ENCODE measurements around the gene HAUS6.
"Not testable (repeated sequence)": the region's sequence is repeated elsewhere in the genome, so short reads cannot be mapped to it uniquely, and the experiment has no call there.

Gene HAUS6

DNA sequence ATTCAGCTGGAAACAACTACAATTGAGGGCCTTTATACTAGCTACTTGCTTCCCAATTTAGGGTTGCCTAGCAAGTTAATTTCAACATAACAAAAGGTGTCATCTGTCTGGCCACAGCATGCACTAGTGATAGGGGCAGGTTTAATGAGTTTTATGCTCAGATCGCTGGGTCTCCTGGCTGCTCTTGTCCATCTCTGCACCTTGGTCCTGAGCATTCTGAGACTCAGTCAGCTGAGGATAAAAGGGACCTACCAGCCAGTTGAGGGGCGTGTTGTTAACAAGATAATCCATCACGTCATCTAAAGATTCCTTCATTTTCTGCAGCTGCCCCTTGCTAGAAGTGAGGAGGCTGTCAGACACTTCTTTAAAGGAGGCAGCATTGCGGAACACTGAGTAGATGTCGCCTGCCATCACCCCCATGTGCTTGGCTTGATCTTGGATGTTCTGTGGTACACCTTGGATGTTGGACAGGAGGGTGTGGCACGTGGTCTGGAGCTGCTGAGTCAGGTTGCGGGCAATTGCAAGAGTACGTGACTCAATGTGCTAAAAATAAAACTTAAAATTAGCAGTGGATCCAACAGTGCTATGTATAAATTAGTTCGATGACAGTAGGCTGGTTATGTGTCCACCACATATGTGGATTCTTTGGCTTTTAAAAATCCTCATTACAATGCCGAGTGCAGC is 13.5 kb upstream of the HAUS6 start:
- DNase-seq: no peak

DNA sequence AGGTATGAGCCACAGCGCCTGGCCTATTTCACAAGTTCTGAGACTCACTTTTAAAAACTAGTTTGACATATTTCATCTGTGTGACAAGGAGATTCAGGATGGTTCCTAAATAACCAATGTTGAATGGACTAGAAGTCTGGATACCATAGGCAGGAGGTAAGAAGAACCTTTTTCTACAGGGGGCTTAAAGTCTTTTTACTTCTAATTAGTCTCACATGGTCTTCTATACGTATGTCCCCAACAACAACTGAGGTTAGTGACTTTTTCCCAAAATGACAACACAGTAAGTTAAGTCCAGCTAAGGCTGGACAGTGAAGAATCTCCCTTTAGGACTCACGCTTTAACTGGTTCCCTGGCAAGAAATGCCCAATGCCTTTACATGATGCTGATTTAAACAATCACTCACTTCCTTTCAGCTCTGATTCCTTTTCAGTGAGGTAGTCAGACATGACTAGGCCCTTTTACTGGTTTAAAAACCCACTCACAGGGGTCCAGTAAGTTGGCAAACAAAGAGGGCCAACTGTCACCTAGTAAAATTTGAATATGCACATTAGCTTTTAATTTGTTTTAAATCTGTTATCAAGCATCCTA is 12.1 kb upstream of the HAUS6 start:
- DNase-seq: no peak

DNA sequence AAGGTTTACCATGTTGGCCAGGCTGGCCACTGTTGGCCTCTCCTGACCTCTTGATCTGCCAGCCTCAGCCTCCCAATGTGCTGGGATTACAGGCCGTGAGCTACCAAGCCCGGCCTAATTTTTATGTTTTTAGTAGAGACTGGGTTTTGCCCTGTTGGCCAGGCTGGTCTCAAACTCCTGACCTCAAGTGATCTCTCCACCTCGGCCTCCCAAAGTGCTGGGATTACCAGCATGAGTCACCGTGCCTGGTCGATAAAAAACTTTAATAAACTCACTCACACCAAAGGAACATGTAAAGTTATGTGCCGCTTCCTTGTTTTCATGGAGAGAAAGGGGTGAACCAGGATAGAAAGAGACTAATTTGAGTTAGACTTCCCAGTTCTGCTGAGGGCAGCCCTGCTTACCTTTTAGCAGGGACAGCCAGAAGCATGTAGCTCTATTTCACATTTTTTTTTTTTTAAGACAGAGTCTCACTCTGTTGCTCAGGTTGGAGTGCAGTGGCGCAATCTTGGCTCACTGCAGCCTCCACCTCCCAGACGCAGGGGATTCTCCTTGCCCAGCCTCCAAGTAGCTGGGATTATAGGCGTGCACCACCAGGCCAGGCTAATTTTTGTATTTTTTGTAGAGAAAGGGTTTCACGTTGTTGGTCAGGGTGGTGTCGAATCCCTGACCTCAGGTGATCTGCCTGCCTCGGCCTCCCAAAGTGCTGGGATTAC is 11.4 kb upstream of the HAUS6 start:
- DNase-seq: no peak

DNA sequence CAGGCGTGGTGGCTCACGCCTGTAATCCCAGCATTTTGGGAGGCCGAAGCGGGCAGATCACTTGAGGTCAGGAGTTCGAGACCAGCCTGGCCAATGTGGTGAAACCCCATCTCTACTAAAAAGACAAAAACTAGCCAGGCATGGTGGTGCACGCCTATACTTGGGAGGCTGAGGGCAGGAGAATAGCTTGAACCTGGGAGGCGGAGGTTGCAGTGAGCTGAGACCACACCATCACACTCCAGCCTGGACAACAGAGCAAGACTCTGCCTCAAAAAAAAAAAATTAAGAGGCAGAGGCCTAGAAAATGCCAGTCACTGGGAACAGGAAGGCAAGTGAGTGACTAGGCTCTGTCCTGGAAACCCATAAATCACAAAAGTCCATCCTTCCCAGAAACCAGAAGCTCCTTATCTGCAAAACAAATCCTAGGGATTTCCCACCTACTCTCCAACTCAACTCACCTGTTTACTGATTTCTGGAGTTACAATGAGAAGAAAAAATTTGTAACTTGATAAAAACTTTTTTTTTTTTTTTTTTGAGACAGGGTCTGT is 10.4 kb upstream of the HAUS6 start:
- not testable (repeated sequence) for DNase-seq

DNA sequence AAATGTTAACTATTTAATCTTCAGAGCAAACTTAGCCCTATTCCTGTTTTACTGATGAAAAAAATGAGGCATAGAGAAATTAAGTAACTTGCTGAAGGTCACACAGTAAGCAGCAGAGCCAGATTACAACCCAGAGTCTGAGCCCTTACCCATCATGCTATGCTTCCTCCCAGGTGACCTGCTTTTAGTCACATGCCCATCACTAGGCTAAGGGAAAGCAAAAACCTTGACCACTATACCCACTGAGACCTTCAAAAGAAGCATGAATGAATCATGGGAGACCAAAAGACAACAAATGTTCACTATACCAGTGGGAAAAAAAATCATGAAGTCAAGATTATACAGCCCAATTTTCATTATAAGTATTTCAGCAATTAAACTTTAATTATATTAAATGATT is 5.3 kb upstream of the HAUS6 start:
- DNase-seq: no peak

DNA sequence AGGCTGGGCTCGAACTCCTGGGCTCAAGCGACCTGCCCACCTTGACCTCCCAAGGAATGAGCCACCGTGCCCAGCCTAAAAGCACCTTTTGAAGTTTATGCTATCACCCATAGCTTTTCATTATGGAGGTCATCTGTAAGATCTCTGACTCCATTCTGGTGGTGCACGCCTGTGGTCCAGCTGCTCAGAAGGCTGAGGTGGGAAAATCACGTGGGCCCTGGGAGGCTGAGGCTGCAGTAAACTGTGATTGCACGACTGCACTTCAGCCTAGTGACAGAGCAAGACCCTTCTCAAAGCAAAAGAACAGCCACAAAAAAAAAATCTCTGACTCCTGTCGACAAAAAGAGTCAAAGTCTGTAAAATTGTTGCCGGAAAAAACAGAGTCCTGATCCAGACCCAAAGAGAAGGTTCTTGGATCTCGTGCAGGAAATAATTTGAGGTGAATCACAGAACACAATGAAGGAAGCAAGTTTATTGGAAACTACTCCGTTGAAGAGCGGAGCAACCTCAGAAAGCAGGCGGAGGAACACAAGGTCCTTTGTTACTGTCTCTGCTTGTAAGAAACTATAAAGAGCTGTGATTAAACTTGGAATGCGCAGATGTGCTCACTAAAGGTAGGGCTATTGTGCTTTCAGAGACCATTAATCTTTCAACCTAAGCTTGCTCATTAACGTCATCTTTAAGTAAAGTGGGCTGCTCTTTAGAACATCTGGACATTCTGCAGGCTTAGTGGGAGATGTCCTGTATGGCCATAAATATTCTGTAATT is 2.0 kb upstream of the HAUS6 start:
- DNase-seq: peak; percentile 60 to 83

DNA sequence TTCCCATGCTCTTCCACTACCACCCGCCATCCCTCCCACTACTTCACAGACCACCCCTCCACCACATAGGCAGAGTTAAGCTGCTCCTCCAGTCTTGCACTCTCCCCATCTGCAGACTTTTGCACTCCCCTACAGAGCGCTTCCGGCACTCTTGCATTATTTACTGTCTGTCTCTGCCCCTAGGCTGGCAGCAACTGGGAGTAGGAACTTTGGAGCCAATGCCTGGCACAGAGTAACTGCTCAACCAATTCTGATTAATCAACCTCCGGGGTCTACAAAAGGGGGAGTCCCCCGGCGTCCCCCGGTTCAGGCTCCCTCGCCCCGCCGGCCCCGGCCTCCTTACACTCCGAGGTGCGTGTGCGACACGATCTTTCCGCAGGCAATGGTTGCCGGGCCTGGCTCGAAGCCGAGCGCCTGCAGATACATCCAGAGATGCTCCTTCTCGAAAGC is 498 bp downstream of the HAUS6 start:
- peak; percentile 47 to 55 for DNase-seq

DNA sequence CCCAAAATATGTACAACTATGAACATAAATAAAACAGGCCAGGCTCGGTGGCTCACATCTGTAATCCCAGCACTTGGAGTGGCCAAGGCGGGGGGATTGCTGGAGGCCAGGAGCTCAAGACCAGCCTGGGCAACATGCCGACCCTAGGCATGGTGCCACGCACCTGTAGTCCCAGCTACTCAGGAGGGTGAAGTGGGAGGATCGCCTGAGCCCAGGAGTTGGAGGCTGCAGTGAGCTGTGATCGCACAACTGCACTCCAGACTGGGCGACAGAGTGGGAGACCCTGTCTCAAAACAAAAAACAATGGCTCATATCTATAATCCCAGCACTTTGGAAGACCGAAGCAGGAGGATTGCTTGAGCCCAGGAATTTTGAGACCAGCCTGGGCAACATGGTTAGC is 1.5 kb downstream of the HAUS6 start:
- no peak for DNase-seq

DNA sequence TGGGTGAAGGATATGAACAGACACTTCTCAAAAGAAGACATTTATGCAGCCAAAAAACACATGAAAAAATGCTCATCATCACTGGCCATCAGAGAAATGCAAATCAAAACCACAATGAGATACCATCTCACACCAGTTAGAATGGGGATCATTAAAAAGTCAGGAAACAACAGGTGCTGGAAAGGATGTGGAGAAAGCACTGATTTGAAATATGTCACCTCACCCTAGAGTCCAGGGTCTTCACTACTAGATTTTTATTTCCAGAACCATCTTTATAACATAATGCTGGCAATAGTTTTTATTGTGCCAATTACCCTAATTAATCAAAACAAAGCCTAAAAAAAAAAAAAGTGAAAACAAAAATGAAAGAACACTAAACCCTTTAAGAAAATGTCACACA is 5.3 kb downstream of the HAUS6 start:
- not testable (repeated sequence) for DNase-seq

DNA sequence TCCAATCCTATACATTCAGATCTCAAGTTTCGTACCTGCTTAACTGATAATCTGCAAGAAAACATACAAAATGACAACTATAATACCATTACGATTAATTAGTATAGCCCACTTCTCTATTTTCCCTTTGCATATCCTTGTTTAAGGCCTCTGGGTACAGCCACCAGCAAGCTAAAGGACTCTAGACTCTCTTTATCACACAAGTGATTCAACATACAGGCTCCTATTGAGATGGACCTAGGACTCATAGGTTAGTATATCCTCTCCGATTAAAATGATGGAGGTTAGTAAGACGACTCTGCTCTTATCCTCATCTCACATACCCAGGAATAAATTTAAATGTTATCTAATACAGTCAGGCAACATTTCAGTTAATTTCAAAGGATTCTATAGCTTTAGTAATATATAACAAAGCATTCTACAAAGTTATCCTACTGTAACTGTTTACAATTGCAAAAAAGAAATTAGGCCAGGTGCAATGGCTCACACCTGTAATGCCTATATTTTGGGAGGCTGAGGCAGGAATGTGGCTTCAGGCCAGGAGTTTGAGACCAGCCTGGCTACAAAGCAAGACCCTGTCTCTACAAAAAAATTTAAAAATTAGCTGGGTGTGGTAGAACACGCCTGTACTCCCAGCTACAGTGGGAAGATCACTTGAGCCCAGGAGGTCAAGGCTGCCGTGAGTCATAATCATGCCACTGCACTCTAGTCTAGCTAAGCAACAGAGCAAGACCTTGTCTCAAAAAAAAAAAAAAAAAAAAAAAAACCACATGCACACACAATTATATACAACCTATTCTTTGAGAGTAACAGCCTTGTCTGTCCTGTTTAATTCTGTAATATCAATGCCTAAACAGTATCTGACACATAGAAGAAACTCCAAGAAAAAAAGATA is 15.4 kb downstream of the HAUS6 start:
- DNase-seq: no peak

DNA sequence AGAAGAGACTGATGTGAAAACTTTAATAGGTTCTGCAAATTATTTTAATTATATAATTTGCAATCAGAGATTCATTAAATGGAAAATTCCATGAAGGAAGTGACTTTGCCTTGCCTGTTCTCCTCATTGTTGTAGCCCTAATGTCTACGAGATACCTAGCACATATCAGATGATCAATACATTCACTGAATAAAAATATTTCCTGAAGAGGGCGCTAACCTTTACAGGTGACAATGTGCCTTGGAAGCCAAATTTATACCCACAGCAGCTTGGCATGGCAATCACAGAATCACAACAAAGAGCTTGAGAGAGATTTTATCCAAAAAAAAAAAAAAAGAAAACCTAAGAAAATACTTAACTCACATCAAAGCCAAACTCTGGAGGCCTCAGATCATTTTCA is 17.4 kb downstream of the HAUS6 start:
- DNase-seq: peak in 1 of 2 experiments; percentile 38

DNA sequence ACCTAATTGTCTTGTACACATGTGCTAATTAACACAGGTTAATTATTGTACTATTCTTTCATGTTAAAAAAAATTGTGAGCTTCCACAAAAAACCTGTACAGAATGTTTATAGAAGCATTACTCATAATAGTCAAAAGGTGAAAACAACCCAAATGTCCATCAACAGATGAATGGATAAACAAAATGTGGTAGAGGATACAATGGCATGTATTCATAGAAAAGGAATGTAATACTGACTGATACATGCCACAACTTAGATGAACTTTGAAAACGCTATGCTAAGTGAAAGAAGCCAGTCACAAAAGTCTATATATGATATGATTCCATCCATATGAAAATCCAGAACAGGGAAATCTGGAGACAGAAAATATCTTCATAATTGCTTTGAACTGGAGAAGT is 27.9 kb downstream of the HAUS6 start:
- no peak for DNase-seq

DNA sequence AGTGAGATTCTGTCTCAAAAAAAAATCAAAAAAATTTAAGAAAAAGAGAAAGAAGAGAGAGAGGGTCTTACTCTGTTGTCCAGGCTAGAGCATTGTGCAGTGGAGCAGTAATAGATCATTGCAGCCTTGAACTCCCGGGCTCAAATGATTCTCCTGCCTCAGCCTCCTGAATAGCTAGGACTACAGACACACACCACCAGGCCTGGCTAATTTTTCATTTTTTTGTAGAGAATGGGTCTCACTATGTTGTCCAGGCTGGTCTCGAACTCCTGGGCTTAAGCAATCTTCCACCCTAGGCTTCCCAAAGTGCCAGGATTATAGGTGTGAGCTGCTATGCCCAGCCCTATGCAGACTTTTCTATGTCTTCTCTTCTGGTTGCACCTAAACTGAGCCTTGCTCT is 28.5 kb downstream of the HAUS6 start:
- no peak for DNase-seq

DNA sequence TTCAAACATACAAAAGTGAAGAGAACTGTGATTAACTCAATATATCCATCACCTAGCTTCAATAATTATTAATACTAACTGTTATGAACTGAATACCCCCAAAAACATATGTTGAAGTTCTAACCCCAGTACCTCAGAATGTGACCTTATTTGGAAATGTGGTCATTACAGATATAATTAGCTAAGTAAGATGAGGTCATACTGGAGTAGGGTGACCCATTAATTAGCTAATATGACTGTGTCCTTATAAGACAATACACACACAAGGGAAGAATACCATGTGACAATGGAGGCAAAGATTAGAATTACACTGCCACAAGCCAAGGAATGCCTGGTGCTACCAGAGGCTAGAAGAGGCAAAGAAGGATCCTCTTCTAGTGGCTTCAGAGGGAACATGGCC is 45.7 kb downstream of the HAUS6 start:
- no peak for DNase-seq

DNA sequence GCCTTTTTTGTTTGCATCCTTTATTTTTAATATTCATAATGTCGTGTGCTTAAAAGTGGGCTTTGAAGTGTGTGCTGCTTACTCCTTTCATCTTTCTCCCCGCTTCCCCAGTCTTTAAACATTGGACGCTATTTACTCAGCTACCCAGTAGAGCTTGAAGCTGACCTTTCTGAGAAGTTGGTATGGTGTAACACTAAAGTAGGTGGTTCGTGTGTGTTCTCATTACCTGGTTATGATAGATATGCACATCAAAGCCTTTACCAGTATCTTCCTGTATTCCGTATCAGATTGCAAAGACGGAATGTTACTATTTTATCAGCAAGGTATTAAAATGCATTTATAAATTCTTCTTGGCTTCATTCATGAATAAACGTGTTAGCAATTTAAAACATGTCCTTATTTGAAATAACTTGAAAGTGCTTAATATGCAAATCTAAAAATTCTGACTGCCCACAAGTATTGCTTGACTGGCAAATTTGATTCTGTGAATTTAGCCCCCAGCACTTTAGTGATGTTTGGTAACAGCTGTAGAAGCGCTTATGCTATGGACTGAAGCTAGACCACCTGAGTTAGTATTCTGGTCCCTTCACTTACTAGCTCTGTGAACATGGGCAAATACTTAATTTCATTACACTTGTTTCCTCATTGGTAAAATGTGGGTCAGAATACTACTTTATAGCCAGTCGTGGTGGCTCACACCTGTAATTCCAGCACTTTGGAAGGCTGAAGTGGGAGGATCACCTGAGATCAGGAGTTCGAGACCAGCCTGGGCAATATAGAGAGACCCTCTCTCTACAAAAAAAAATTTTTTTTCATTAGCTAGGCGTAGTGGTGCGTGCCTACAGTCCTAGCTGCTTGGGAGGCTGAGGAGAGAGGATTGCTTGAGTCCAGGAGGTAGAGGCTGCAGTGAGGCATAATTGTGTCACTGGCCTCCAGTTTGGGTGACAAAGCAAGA is 51.8 kb downstream of the HAUS6 start:
- peak in 1 of 2 experiments; percentile 10 for DNase-seq

DNA sequence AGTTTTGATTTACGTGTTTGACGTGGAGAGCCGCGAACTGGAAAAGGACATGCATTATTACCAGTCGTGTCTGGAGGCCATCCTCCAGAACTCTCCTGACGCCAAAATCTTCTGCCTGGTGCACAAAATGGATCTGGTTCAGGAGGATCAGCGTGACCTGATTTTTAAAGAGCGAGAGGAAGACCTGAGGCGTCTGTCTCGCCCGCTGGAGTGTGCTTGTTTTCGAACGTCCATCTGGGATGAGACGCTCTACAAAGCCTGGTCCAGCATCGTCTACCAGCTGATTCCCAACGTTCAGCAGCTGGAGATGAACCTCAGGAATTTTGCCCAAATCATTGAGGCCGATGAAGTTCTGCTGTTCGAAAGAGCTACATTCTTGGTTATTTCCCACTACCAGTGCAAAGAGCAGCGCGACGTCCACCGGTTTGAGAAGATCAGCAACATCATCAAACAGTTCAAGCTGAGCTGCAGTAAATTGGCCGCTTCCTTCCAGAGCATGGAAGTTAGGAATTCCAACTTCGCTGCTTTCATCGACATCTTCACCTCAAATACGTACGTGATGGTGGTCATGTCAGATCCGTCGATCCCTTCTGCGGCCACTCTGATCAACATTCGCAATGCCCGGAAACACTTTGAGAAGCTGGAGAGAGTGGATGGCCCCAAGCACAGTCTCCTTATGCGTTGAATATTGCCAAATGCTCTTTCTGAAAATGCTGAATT is 52.6 kb downstream of the HAUS6 start:
- DNase-seq: peak in 1 of 2 experiments; percentile 50

DNA sequence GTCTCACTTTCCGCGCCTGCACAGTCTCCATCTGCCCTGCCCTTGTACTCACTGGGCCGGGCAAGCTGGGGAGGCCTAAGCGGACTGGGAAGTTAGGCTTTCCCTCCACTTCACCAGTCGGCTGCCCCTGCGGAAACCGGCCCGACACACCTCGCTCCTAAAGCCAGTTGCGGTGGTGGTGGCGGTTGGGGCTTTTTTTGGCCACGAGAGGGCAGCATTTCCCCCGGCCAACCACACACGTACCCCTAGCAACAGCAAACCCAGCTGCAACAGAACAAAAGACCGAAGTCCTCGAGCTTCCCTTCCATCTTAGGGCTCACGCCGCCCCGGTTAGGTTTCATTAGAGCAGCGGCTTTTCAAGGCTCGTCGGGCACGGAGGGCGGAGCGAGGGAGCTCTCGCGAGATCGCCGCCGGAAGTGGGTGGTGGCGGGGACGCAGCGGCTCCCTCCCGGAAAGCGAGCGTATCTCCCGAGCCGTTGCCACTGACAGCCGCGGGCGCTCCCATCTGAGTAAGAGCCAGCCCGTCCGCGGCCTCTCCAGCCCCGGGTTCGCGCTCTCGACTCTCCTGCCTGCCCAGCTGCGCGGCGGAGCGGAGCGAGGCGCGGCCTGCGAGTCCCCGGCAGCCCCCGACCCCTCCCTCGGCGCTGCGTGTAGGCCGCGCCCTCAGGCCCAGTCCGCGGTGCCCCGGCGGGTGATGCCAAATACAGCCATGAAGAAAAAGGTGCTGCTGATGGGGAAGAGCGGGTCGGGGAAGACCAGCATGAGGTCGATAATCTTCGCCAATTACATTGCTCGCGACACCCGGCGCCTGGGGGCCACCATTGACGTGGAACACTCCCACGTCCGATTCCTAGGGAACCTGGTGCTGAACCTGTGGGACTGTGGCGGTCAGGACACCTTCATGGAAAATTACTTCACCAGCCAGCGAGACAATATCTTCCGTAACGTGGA is 53.5 kb downstream of the HAUS6 start, which contains the start of gene RRAGA:
TSS of gene RRAGA (plus strand) at position 462 of the 951 bp plus-strand sequence. CDS start at position 695, 233 bp downstream.
- peak; percentile 97 for DNase-seq

DNA sequence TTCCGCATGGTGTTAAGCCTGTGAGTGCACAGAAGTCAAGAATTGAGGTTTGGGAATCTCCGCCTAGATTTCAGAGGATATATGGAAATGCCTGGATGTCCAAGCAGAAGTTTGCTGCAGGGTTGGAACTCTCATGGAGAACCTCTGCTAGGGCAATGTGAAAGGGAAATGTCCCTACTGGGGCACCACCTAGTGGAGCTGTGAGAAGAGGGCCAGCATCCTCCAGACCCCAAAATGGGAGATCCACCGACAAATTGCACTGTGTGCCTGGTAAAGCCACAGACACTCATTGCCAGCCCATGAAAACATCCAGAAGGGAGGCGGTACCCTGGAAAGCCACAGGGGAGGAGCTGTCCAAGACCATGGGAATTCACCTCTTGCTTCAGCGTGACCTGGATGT is 66.1 kb downstream of the HAUS6 start:
- no peak for DNase-seq

DNA sequence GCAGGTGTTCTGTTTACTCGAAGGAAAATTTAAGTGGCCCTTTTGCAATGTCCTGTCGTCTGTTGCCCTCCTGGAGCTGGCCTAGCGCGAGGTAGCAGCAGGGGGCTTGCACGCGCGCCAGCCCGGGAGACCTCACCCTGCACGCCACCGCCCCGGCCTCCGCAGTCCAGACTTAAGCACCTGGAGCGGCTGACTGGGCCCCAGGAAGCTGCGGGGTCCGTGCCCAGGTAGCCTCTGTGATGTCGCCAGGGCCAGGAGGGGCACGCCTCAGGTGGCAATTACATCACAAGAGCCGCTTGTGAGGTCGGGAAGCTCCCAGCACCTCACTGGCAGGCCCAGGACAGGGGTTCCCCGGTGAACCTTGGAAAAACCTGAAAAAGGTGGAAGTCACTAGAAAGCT is 69.7 kb downstream of the HAUS6 start, which contains the start of gene SAXO1:
TSS of gene SAXO1 (minus strand) at position 195 of the 400 bp plus-strand sequence. CDS start 301 bp downstream, outside the sequence.
- no peak for DNase-seq

Data from NCI-H524 (cell line).